ENCODE data around the gene SLC35F2. TPM values are rescaled to one million over a fixed set of nuclear protein-coding genes. Genes with fewer than 3 reads are reported as not detected.

SLC35F2 gene, protein sequence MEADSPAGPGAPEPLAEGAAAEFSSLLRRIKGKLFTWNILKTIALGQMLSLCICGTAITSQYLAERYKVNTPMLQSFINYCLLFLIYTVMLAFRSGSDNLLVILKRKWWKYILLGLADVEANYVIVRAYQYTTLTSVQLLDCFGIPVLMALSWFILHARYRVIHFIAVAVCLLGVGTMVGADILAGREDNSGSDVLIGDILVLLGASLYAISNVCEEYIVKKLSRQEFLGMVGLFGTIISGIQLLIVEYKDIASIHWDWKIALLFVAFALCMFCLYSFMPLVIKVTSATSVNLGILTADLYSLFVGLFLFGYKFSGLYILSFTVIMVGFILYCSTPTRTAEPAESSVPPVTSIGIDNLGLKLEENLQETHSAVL
- 40.1 to 47.7 TPM (median 40.9 TPM) in 5 replicates for total RNA-seq (2022; extraction: Qiagen RNA extraction; ENCODE audit: low read depth)

GRCh38 chr11:107858217-107859070, at the start of gene SLC35F2:
Gene SLC35F2, minus strand, starts transcription at chr11:107858787. Its CDS starts 20 bp downstream, at chr11:107858767.

Other genes with a start within 250 kb of the SLC35F2 start
- 0.41 to 1.6 TPM (median 0.96 TPM) in 5 replicates for gene SLN, start 146.7 kb downstream of the SLC35F2 start, total RNA-seq (2022; extraction: Qiagen RNA extraction; ENCODE audit: low read depth)
- 0.21 to 0.72 TPM (median 0.55 TPM) in 5 replicates for gene RAB39A, start 69.7 kb upstream of the SLC35F2 start, total RNA-seq (2022; extraction: Qiagen RNA extraction; ENCODE audit: low read depth)
- gene CUL5, start 150.1 kb upstream of the SLC35F2 start, total RNA-seq (2022; extraction: Qiagen RNA extraction; ENCODE audit: low read depth) = 6.5 to 10.2 TPM (median 8.5 TPM) in 5 replicates